GM23248 (cell line): ENCODE measurements around the gene SPX. TPM values are rescaled to one million over a fixed set of nuclear protein-coding genes. Genes with fewer than 3 reads are reported as not detected.

Source experiments
- DNase-seq: peaks from one replicate; pipeline ENCODE4 v3.0.0-alpha.2; 2015
- H2AFZ ChIP-seq: fragments of 200-600 bp; sonication (generic); 2 replicates; pipeline ENCODE4 v1.6.1; 2016; ENCODE audit warnings: antibody characterized with exemption
- H3F3A ChIP-seq: fragments of 200-600 bp; sonication (generic); 2 replicates; pipeline ENCODE4 v1.6.1; 2016; ENCODE audit warnings: mild to moderate bottlenecking, antibody characterized with exemption, mixed run types; ENCODE audit not compliant: insufficient read depth
- H3K27ac ChIP-seq: fragments of 200-600 bp; sonication (generic); 2 replicates; pipeline ENCODE4 v1.5.1; 2016; ENCODE audit warnings: mild to moderate bottlenecking
- H3K27me3 ChIP-seq: fragments of 200-600 bp; sonication (generic); replicated peaks from 2 replicates; pipeline ENCODE4 v1.6.1; 2016; ENCODE audit warnings: mild to moderate bottlenecking; ENCODE audit not compliant: insufficient read depth
- H3K36me3 ChIP-seq: fragments of 200-600 bp; sonication (generic); 2 replicates; pipeline ENCODE4 v1.6.1; 2016; ENCODE audit warnings: low read depth, mild to moderate bottlenecking
- H3K4me1 ChIP-seq: fragments of 200-600 bp; sonication (generic); 2 replicates; pipeline ENCODE4 v1.6.1; 2016; ENCODE audit warnings: mild to moderate bottlenecking; ENCODE audit not compliant: insufficient read depth
- H3K4me2 ChIP-seq: fragments of 200-600 bp; sonication (generic); one replicate; pipeline ENCODE4 v1.6.1; 2016; ENCODE audit warnings: mild to moderate bottlenecking; ENCODE audit not compliant: unreplicated experiment
- H3K4me3 ChIP-seq: fragments of 200-600 bp; sonication (generic); 2 replicates; pipeline ENCODE4 v1.5.1; 2016; ENCODE audit warnings: mild to moderate bottlenecking
- H3K79me2 ChIP-seq: fragments of 200-600 bp; sonication (generic); 2 replicates; pipeline ENCODE4 v1.6.1; 2016; ENCODE audit warnings: mild to moderate bottlenecking; ENCODE audit not compliant: insufficient read depth
- H3K9ac ChIP-seq: fragments of 200-600 bp; sonication (generic); 2 replicates; pipeline ENCODE4 v1.6.1; 2016; ENCODE audit warnings: mild to moderate bottlenecking
- H3K9me2 ChIP-seq: fragments of 200-600 bp; sonication (generic); 2 replicates; pipeline ENCODE4 v1.6.1; 2016; ENCODE audit warnings: mixed run types, mild to moderate bottlenecking, moderate library complexity; ENCODE audit not compliant: insufficient read depth
- H3K9me3 ChIP-seq: fragments of 200-600 bp; sonication (generic); one replicate; pipeline ENCODE4 v1.6.1; 2017; ENCODE audit warnings: low read depth
- H4K20me1 ChIP-seq: fragments of 200-600 bp; sonication (generic); 2 replicates; pipeline ENCODE4 v1.6.0; 2016; ENCODE audit not compliant: insufficient read depth
- EZH2 ChIP-seq: fragments of 200-600 bp; sonication (generic); IDR thresholded peaks from 2 replicates; pipeline ENCODE4 v1.6.1; 2018; ENCODE audit warnings: antibody characterized with exemption, mild to moderate bottlenecking; ENCODE audit not compliant: insufficient read depth, poor library complexity, severe bottlenecking
- EZH2phosphoT487 ChIP-seq: fragments of 200-600 bp; sonication (generic); IDR thresholded peaks from 2 replicates; pipeline ENCODE4 v1.6.1; 2018; ENCODE audit warnings: antibody characterized with exemption, moderate library complexity, mild to moderate bottlenecking, low read depth; ENCODE audit not compliant: insufficient read depth
- WGBS, 2 experiments: methylation state at CpG; one replicate each; pipeline ENCODE4 v1.1.6; 2015 to 2017; ENCODE audit warnings: low lambda C conversion rate in 2 of 2, low coverage in 1 of 2; ENCODE audit errors: missing lambda C conversion rate in 2 of 2; 5-methylcytosine and 5-hydroxymethylcytosine counted together
- in situ Hi-C: fragments of 300-500 bp; cut with MboI; formaldehyde crosslinking; loops from 2 replicates; pipeline ENCODE4 v1.15.0; 2020
- polyA plus RNA-seq: library from polyadenylated mRNA; unstranded; fragments of >200 nt; fragmentation: Nextera tagmentation; extraction: Ambion mirVana; gene quantifications from 2 replicates; pipeline ENCODE4 v1.2.1, GENCODE V29; 2016
- total RNA-seq: library from RNA; depleted of rRNA; stranded (reverse); fragments of >200 nt; shearing (Covaris generic); gene quantifications from 2 replicates; pipeline ENCODE4 v1.2.3, GENCODE V29; 2014

Gene SPX
- total and polyA plus RNA-seq, 2 experiments from 2014 or later, result 0.24 to 1.2 TPM

- Histone ChIP-seq H3K9me3 (no peaks in the 10 kb centered on the region), H3F3A (peaks cover 29% of the 10 kb centered on the region), H3K9me2 (no peaks in the 10 kb centered on the region), H3K4me1 (no peaks in the 10 kb centered on the region), H3K36me3 (peaks cover 64% of the 10 kb centered on the region), H3K9ac (no peak overlapping the region), H3K27me3 (no peaks in the 10 kb centered on the region), H3K27ac (no peak overlapping the region), H3K79me2 (peaks cover 29% of the 10 kb centered on the region), H2AFZ (no peak overlapping the region), H4K20me1 (no peaks in the 10 kb centered on the region), H3K4me3 (no peak overlapping the region), H3K4me2 (no peak overlapping the region)
- no peak for TF ChIP-seq EZH2
- no peak for TF ChIP-seq EZH2phosphoT487
- DNase-seq, result no peak
- in situ Hi-C loops, result no loop called here
- 97 to 98% methylated on average over 2 of the region's 2 CpGs for WGBS, 2 experiments
These were observed 9.8 kb upstream of the SPX start for GRCh38 chr12:21516281-21516680.

GRCh38 chr12:21518451-21518850, 7.6 kb upstream of the SPX start:
- H3K4me3 ChIP-seq, result no peak overlapping the region
- H3K36me3 ChIP-seq, result peaks cover 45% of the 10 kb centered on the region
- no peaks in the 10 kb centered on the region for H3K4me1 ChIP-seq
- DNase-seq, result no peak
- in situ Hi-C loops, result no loop called here
- no peak overlapping the region for H2AFZ ChIP-seq
- no peaks in the 10 kb centered on the region for H3K27me3 ChIP-seq
- TF ChIP-seq EZH2phosphoT487 (no peak), EZH2 (no peak)
- H3K9ac ChIP-seq, result no peak overlapping the region
- WGBS, 2 experiments, result 86 to 89% methylated on average over 3 of the region's 3 CpGs
- no peaks in the 10 kb centered on the region for H4K20me1 ChIP-seq
- no peaks in the 10 kb centered on the region for H3K9me3 ChIP-seq
- H3K4me2 ChIP-seq, result no peak overlapping the region
- no peak overlapping the region for H3K27ac ChIP-seq
- H3F3A ChIP-seq, result peaks cover 41% of the 10 kb centered on the region
- H3K9me2 ChIP-seq, result no peaks in the 10 kb centered on the region
- peaks cover 7% of the 10 kb centered on the region for H3K79me2 ChIP-seq

- Histone ChIP-seq H2AFZ (no peak overlapping the region), H3K9me2 (no peaks in the 10 kb centered on the region), H3K4me3 (no peak overlapping the region), H3K9me3 (no peaks in the 10 kb centered on the region), H3K36me3 (peaks cover 16% of the 10 kb centered on the region), H3K79me2 (no peaks in the 10 kb centered on the region), H3K9ac (no peak overlapping the region), H3K27me3 (no peaks in the 10 kb centered on the region), H3K4me1 (no peaks in the 10 kb centered on the region), H3K27ac (no peak overlapping the region), H3K4me2 (no peak overlapping the region), H3F3A (peaks cover 41% of the 10 kb centered on the region), H4K20me1 (no peaks in the 10 kb centered on the region)
- in situ Hi-C loops, result no loop called here
- TF ChIP-seq EZH2 (no peak), EZH2phosphoT487 (no peak)
- no peak for DNase-seq
- 45 to 49% methylated on average over 1 of the region's 1 CpG for WGBS, 2 experiments
These were observed 4.6 kb upstream of the SPX start for GRCh38 chr12:21521541-21521940.

GRCh38 chr12:21523148-21523547, 2.9 kb upstream of the SPX start:
- in situ Hi-C loops, result no loop called here

More at GRCh38 chr12:21523148-21523547, 2.9 kb upstream of the SPX start:
- Histone ChIP-seq H2AFZ (no peak overlapping the region), H3K79me2 (no peaks in the 10 kb centered on the region), H3K9me2 (no peaks in the 10 kb centered on the region), H3K9ac (no peak overlapping the region), H3K4me3 (no peak overlapping the region), H4K20me1 (no peaks in the 10 kb centered on the region), H3K27ac (no peak overlapping the region), H3K4me2 (no peak overlapping the region), H3K27me3 (no peaks in the 10 kb centered on the region), H3K36me3 (0 out of 2 replicates have a peak, but pooled peaks cover 5% of the 10 kb centered on the region), H3K4me1 (no peaks in the 10 kb centered on the region), H3F3A (peaks cover 41% of the 10 kb centered on the region), H3K9me3 (no peaks in the 10 kb centered on the region)
- TF ChIP-seq EZH2, result no peak
- no peak for TF ChIP-seq EZH2phosphoT487
- DNase-seq, result no peak
